DND-41 (cell line): Measurements from ENCODE around the gene DDX27.

Experiments used
- ATAC-seq: fragments of 200-7000 bp; cut with Tn5 transposase; 3 replicates; pipeline ENCODE4 v1.9.1; 2021; ENCODE audit warnings: low read depth; ENCODE audit not compliant: insufficient read depth
- DNase-seq: peaks from one replicate; pipeline ENCODE4 v3.0.0-alpha.2; 2020
- H2AFZ ChIP-seq: 2 replicates; pipeline ENCODE4 v1.6.0; 2012; ENCODE audit warnings: low read depth, low read length
- H3K27ac ChIP-seq: 2 replicates; pipeline ENCODE4 v1.5.1; 2012; ENCODE audit warnings: low read length, inconsistent platforms
- H3K27me3 ChIP-seq: fragments of 200-600 bp; sonication (generic); 2 replicates; pipeline ENCODE4 v1.6.0; 2012; ENCODE audit warnings: low read length, mild to moderate bottlenecking, inconsistent platforms; ENCODE audit not compliant: insufficient read depth, poor library complexity
- H3K36me3 ChIP-seq: 2 replicates; pipeline ENCODE4 v1.5.1; 2012; ENCODE audit warnings: low read length, inconsistent platforms; ENCODE audit not compliant: insufficient read depth
- H3K4me1 ChIP-seq: 2 replicates; pipeline ENCODE4 v1.5.1; 2012; ENCODE audit warnings: mild to moderate bottlenecking, low read length; ENCODE audit not compliant: insufficient read depth
- H3K4me2 ChIP-seq: 2 replicates; pipeline ENCODE4 v1.6.0; 2012; ENCODE audit warnings: mild to moderate bottlenecking, moderate library complexity, low read length, inconsistent platforms; ENCODE audit not compliant: insufficient read depth
- H3K4me3 ChIP-seq, 2 experiments: fragments of 200-600 bp in 1 of 2; shearing (Covaris generic) in 1 of 2; 2 replicates each; pipeline ENCODE4 v1.5.1; 2012 to 2016; ENCODE audit warnings: inconsistent platforms in 2 of 2, low read length in 2 of 2, mild to moderate bottlenecking in 2 of 2, low read depth in 1 of 2, moderate library complexity in 1 of 2
- H3K79me2 ChIP-seq: 2 replicates; pipeline ENCODE4 v1.6.0; 2012; ENCODE audit warnings: low read length, inconsistent platforms; ENCODE audit not compliant: insufficient read depth
- H3K9ac ChIP-seq: 2 replicates; pipeline ENCODE4 v1.6.0; 2012; ENCODE audit warnings: low read depth, mild to moderate bottlenecking, inconsistent platforms, low read length, moderate library complexity
- H3K9me3 ChIP-seq: 2 replicates; pipeline ENCODE4 v1.5.1; 2012; ENCODE audit warnings: low read length, moderate library complexity, mild to moderate bottlenecking, inconsistent platforms; ENCODE audit not compliant: insufficient read depth, severe bottlenecking
- H4K20me1 ChIP-seq: 2 replicates; pipeline ENCODE4 v1.6.0; 2012; ENCODE audit warnings: low read length; ENCODE audit not compliant: insufficient read depth
- EZH2 ChIP-seq: IDR thresholded peaks from 3 replicates; pipeline ENCODE4 v1.6.1; 2012; ENCODE audit warnings: borderline replicate concordance, low read depth, mild to moderate bottlenecking, moderate library complexity, low read length, inconsistent platforms; ENCODE audit not compliant: severe bottlenecking
- TF ChIP-seq, protein P1 (sequence below): IDR thresholded peaks from 2 replicates; pipeline ENCODE4 v1.5.1; 2012; ENCODE audit warnings: borderline replicate concordance, low read length, moderate library complexity, mild to moderate bottlenecking; ENCODE audit not compliant: poor library complexity, severe bottlenecking; ENCODE audit errors: extremely low read depth

Gene DDX27

DNA sequence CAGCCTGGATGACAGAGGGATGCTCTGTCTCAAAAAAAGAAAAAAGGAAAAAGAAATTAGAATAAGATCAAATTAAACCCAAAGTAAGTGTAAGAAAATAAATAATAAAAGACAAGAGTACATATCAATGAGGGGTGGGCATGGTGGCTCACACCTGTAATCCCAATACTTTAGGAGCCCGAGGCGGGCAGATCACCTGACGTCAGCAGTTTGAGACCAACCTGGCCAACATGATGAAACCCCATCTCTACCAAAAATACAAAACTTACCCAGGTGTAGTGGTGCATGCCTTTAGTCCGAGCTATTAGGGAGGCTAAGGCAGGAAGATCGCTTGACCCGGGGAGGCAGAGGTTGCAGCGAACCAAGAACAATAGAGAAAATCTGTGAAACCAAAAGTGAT is 16.2 kb upstream of the DDX27 start:
- DNase-seq (no peak), ATAC-seq (no peak)
- no peak overlapping the region for H3K4me2 ChIP-seq
- no peak overlapping the region for H3K4me3 ChIP-seq
- no peak overlapping the region for H3K9ac ChIP-seq
- no peak overlapping the region for H3K27ac ChIP-seq
- H3K27me3 ChIP-seq: no peaks in the 10 kb centered on the region
- H4K20me1 ChIP-seq: no peaks in the 10 kb centered on the region
- no peaks in the 10 kb centered on the region for H3K4me1 ChIP-seq
- no peak overlapping the region for H2AFZ ChIP-seq
- H3K9me3 ChIP-seq: no peaks in the 10 kb centered on the region
- H3K36me3 ChIP-seq: no peaks in the 10 kb centered on the region
- TF ChIP-seq, protein P1, sequence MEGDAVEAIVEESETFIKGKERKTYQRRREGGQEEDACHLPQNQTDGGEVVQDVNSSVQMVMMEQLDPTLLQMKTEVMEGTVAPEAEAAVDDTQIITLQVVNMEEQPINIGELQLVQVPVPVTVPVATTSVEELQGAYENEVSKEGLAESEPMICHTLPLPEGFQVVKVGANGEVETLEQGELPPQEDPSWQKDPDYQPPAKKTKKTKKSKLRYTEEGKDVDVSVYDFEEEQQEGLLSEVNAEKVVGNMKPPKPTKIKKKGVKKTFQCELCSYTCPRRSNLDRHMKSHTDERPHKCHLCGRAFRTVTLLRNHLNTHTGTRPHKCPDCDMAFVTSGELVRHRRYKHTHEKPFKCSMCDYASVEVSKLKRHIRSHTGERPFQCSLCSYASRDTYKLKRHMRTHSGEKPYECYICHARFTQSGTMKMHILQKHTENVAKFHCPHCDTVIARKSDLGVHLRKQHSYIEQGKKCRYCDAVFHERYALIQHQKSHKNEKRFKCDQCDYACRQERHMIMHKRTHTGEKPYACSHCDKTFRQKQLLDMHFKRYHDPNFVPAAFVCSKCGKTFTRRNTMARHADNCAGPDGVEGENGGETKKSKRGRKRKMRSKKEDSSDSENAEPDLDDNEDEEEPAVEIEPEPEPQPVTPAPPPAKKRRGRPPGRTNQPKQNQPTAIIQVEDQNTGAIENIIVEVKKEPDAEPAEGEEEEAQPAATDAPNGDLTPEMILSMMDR: no peak
- no peak for TF ChIP-seq EZH2
- no peaks in the 10 kb centered on the region for H3K79me2 ChIP-seq

DNA sequence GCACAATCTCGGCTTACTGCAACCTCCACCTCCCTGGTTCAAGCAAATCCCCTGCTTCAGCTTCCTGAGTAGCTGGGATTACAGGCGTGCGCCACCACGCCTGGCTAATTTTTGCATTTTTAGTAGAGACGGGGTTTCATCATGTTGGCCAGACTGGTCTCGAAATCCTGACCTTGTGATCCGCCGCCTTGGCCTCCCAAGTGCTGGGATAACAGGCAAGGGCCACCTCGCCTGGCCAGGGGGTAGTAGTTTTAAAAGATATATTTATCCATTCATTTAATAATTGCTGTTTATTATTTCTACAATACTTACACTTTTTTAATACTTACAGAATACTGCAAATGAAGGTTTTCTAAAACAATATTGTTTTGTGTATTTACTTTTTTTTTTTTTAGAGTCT is 15.5 kb upstream of the DDX27 start:
- H3K9me3 ChIP-seq: no peaks in the 10 kb centered on the region
- no peak overlapping the region for H3K27ac ChIP-seq
- no peaks in the 10 kb centered on the region for H3K79me2 ChIP-seq
- no peaks in the 10 kb centered on the region for H3K4me1 ChIP-seq
- no peaks in the 10 kb centered on the region for H4K20me1 ChIP-seq
- H3K4me2 ChIP-seq: no peak overlapping the region
- no peak for ATAC-seq
- TF ChIP-seq, protein P1: no peak
- no peak for TF ChIP-seq EZH2
- H3K9ac ChIP-seq: no peak overlapping the region
- DNase-seq: no peak
- no peaks in the 10 kb centered on the region for H3K36me3 ChIP-seq
- H3K27me3 ChIP-seq: no peaks in the 10 kb centered on the region
- no peak overlapping the region for H2AFZ ChIP-seq
- H3K4me3 ChIP-seq: no peak overlapping the region

DNA sequence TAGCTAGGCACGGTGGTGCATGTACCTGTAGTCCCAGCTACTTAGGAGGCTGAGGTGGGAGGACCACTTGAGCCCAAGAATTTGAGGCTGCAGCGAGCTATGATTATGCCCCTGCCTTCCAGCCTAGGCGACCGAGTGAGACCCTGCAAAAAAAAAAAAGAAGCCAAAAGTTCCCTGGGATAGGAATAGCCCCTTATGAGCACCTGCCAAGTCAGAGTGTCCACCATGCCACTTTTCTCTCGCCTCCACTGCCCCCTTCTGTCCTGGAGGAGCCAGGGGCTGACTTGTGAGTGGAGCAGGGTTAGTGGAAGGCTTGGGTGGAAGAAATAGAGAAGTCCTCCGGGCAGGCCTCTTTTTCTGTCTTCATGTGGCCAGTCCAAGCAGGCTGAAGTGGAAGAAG is 12.1 kb upstream of the DDX27 start:
- H3K27me3 ChIP-seq: no peaks in the 10 kb centered on the region
- no peak for ATAC-seq
- TF ChIP-seq EZH2: no peak
- TF ChIP-seq, protein P1: peak; percentile 50

DNA sequence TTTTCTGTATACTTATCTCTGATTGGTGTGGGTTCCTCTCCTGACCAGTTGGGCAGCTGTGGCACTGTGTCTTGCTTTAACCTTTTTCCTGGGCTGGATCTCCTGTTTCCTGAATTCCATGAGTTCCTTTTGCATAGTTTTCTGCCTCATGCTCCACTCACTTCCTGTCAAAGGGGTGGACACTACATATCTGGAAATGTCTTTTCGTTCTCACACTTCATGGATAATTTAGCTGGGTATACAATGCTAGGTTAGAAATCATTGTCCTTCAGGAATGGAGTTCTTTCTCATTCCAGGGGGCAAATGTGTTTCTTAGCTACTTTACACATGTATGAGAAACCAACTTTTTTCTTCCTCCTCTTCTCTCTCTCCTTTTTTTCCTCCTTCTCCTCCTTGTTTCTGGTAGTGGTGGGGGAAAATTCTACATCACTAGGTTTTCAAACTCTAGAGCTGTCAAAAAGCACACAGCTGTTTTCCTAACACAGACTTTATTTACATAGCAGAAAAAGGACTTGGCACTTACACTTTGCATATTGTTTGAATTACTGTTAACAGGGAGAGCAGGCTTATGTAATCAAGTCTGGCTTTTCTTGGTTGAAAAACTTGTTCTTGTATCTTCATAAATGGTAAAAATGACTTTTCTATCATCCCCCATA is 9.0 kb upstream of the DDX27 start:
- Histone ChIP-seq H2AFZ (no peak overlapping the region), H3K4me1 (no peaks in the 10 kb centered on the region), H3K9ac (no peak overlapping the region), H3K4me2 (no peak overlapping the region), H3K27ac (no peak overlapping the region), H4K20me1 (no peaks in the 10 kb centered on the region), H3K79me2 (no peaks in the 10 kb centered on the region), H3K4me3 (no peak overlapping the region), H3K27me3 (no peaks in the 10 kb centered on the region), H3K9me3 (peaks cover 11% of the 10 kb centered on the region), H3K36me3 (no peaks in the 10 kb centered on the region)
- no peak for DNase-seq
- ATAC-seq: no peak
- TF ChIP-seq, protein P1: no peak
- TF ChIP-seq EZH2: no peak

More for the DNA sequence above, 12.1 kb upstream of the DDX27 start:
- Histone ChIP-seq H3K4me2 (no peak overlapping the region), H3K9ac (no peak overlapping the region), H4K20me1 (no peaks in the 10 kb centered on the region), H3K27ac (no peak overlapping the region), H3K36me3 (no peaks in the 10 kb centered on the region), H3K4me1 (no peaks in the 10 kb centered on the region), H2AFZ (no peak overlapping the region; the same call in 1 of the 2 replicates), H3K9me3 (peaks cover 11% of the 10 kb centered on the region), H3K4me3 (no peak overlapping the region), H3K79me2 (no peaks in the 10 kb centered on the region)
- DNase-seq: no peak
